GM12878 (cell line): ENCODE results near the gene TTLL8.
"Not testable (repeated sequence)": the region's sequence is repeated elsewhere in the genome, so short reads cannot be mapped to it uniquely, and the experiment has no call there.

Experiments used
- CEBPB ChIP-seq, 2 experiments: fragments of 150-350 bp in 1 of 2; IDR thresholded peaks; 2 replicates each; pipeline ENCODE4 v1.6.1; 2012 to 2014; ENCODE audit warnings: low read depth in 2 of 2, low read length in 2 of 2, borderline replicate concordance in 1 of 2, inconsistent platforms in 1 of 2
- CHD2 ChIP-seq: IDR thresholded peaks from 2 replicates; pipeline ENCODE4 v1.6.1; 2011; ENCODE audit warnings: low read depth, low read length, improper control_type of control experiment, borderline replicate concordance
- CTCF ChIP-seq, 3 experiments: IDR thresholded peaks in 2 of 3; conservative IDR thresholded peaks in 1 of 3; 2 replicates each; pipeline ENCODE4 v1.5.1; 2011; ENCODE audit warnings: low read depth in 3 of 3, low read length in 3 of 3, mild to moderate bottlenecking in 3 of 3, control low read depth in 2 of 3, moderate library complexity in 2 of 3, inconsistent platforms in 1 of 3, mixed read lengths in 1 of 3; ENCODE audit not compliant: control insufficient read depth in 2 of 3, insufficient read depth in 1 of 3; ENCODE audit errors: extremely low read depth in 1 of 3
- ETV6 ChIP-seq, 2 experiments: fragments of 450-650 bp in 1 of 2; IDR thresholded peaks in 1 of 2; conservative IDR thresholded peaks in 1 of 2; 2 replicates each; pipeline ENCODE4 v1.6.1; 2014; ENCODE audit warnings: antibody characterized with exemption in 1 of 2, borderline replicate concordance in 1 of 2, low read depth in 1 of 2, mild to moderate bottlenecking in 1 of 2, moderate library complexity in 1 of 2
- FOXK2 ChIP-seq: fragments of 450-650 bp; IDR thresholded peaks from 2 replicates; pipeline ENCODE4 v1.6.1; 2017; ENCODE audit warnings: mild to moderate bottlenecking, moderate library complexity
- GABPA ChIP-seq: IDR thresholded peaks from 2 replicates; pipeline ENCODE4 v1.6.1; 2014; ENCODE audit warnings: antibody characterized with exemption, low read depth, mild to moderate bottlenecking, inconsistent platforms
- PAX8 ChIP-seq: fragments of 450-650 bp; IDR thresholded peaks from 2 replicates; pipeline ENCODE4 v1.6.1; 2017; ENCODE audit warnings: mild to moderate bottlenecking, moderate library complexity
- RAD21 ChIP-seq: IDR thresholded peaks from 2 replicates; pipeline ENCODE4 v1.6.1; 2011; ENCODE audit warnings: mild to moderate bottlenecking, low read depth, low read length, moderate library complexity; ENCODE audit not compliant: insufficient read depth
- RCOR1 ChIP-seq: conservative IDR thresholded peaks from 2 replicates; pipeline ENCODE4 v1.6.1; 2012; ENCODE audit warnings: low read depth, low read length, improper control_type of control experiment
- SMAD5 ChIP-seq: IDR thresholded peaks from 2 replicates; pipeline ENCODE4 v1.6.1; 2016; ENCODE audit warnings: antibody characterized with exemption, low read depth
- SP1 ChIP-seq: IDR thresholded peaks from one replicate; pipeline ENCODE4 v1.6.1; 2011; ENCODE audit warnings: low read depth, low read length
- STAT3 ChIP-seq: IDR thresholded peaks from 2 replicates; pipeline ENCODE4 v1.6.1; 2011; ENCODE audit warnings: low read depth, low read length, improper control_type of control experiment
- TAF1 ChIP-seq: IDR thresholded peaks from 2 replicates; pipeline ENCODE4 v1.6.1; 2011; ENCODE audit warnings: mild to moderate bottlenecking, low read depth, low read length, borderline replicate concordance
- TF ChIP-seq, protein P1 (sequence below): IDR thresholded peaks from 2 replicates; pipeline ENCODE4 v1.6.1; 2012; ENCODE audit warnings: low read depth, low read length, improper control_type of control experiment

DNA sequence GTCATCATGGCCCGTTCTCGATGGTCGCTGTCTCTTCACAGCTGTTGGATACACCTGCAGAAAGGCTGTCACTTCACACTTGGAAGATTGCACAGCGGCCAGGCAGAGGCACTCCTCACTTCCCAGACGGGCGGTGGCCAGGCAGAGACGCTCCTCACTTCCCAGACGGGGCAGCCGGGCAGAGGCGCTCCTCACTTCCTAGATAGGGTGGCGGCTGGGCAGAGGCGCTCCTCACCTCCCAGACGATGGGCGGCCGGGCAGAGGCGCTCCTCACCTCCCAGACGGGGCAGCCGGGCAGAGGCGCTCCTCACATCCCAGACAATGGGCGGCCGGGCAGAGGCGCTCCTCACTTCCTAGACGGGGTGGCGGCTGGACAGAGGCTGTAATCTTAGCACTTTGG lies 68.3 kb downstream of the TTLL8 start:
- not testable (repeated sequence) for TF ChIP-seq ETV6 (conservative IDR thresholded peaks at IDR 0.05 in 1 of 2, IDR thresholded peaks at IDR 0.05 in 1 of 2; ENCODE audit: borderline replicate concordance in 1 of 2, low read depth in 1 of 2); CEBPB (IDR thresholded peaks at IDR 0.05; ENCODE audit: borderline replicate concordance in 1 of 2, low read depth in 2 of 2, low read length in 2 of 2); FOXK2; RCOR1; GABPA; CHD2; SMAD5; STAT3; PAX8; CTCF (IDR thresholded peaks at IDR 0.05 in 2 of 3, conservative IDR thresholded peaks at IDR 0.05 in 1 of 3; ENCODE audit: control insufficient read depth in 2 of 3, extremely low read depth in 1 of 3, insufficient read depth in 1 of 3, low read depth in 3 of 3, low read length in 3 of 3); TAF1; RAD21; SP1
- TF ChIP-seq, protein P1, sequence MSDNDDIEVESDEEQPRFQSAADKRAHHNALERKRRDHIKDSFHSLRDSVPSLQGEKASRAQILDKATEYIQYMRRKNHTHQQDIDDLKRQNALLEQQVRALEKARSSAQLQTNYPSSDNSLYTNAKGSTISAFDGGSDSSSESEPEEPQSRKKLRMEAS: not testable (repeated sequence)
